H54 (cell line): ENCODE data around the gene CD248.

ENCODE experiments used
- DNase-seq: peaks from one replicate; pipeline ENCODE4 v3.0.0; 2011; ENCODE audit warnings: low spot score, mixed read lengths; ENCODE audit not compliant: insufficient read length
- FAIRE-seq: peaks from 3 replicates; lab custom pipeline; 2011; peaks lifted over from hg19 to GRCh38; lab: Jason Lieb, UNC
- POLR2A ChIP-seq: IDR thresholded peaks from 2 replicates; pipeline ENCODE4 v1.6.1; 2011; ENCODE audit warnings: low read depth, mild to moderate bottlenecking, low read length

The CD248 gene

DNA sequence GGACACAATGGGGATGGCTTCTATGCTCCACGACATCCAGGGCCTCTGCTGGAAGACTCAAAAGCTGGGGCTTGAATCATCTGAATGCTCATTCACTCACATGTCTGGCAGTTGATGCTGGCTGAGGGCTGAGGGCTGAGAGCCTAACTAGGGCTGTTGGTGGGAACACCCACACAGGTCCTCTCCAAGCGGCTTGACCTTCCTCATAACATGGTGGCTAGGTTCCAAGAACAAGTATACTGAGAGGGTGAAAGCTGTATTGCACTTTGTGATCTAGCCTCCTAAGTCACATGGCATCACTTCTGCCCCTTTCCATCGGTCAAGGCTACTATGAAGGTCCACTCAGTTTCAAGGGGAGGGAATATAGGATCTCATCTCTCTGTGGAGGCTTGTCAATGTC lies 17.7 kb downstream of the CD248 start:
- DNase-seq (no peak), FAIRE-seq (no peak)
- TF ChIP-seq POLR2A = no peak

DNA sequence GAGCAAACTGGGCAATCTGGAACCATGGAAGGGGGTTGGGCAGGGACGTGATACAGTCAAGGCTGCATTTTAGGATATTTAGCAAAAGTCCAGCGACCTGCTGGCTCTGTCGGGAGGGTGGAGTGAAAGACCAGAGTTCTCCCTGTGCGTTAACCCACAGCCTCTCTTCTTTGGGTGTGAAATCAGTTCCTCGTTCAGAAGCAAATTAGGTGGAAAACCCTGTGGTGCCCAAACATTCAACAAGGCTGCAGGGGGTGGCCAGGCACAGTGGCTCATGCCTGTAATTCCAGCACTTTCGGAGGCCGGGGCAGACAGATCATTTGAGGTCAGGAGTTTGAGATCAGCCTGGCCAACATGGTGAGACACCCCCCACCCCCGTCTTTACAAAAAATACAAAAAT lies 19.2 kb downstream of the CD248 start:
- DNase-seq (no peak), FAIRE-seq (no peak)
- TF ChIP-seq POLR2A = no peak

DNA sequence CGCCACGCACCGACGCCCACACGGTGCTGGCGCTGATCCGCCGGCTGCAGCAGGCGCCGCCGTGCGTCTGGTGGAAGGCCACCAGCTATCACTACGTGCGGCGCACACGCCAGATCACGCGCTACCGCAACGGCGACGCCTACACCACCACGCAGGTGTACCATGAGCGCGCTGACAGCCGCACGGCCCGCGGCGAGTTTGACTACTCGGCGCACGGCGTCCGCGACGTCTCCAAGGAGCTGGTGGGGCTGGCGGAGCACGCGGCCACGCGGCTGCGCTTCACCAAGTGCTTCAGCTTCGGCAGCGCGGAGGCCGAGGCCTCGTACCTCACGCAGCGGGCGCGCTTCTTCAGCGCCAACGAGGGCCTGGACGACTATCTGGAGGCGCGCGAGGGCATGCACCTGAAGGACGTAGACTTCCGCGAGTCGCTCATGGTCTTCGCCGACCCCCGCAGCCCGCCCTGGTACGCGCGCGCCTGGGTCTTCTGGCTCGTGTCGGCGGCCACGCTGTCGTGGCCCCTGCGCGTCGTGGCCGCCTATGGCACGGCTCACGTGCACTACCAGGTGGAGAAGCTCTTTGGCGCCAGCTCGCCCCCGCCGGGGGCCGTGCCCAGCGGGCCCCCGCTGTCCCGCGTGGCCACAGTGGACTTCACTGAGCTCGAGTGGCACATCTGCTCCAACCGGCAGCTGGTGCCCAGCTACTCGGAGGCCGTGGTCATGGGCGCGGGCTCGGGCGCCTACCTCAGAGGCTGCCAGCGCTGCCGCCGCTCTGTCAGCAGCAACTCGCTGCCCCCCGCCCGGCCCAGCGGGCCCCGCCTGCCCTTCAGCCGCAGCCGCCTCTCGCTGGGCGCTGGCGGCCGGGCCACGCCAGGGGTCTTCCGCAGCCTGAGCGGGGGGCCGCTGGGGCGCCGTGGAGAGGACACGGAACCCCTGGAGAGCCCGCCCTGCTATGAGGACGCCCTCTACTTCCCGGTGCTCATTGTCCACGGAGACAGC lies 21.9 kb downstream of the CD248 start:
- no peak for FAIRE-seq
- no peak for DNase-seq
- TF ChIP-seq POLR2A = no peak

GRCh38 chr11:66293777-66294625 lies 22.8 kb downstream of the CD248 start:
- no peak for TF ChIP-seq POLR2A
- FAIRE-seq = no peak
- no peak for DNase-seq

GRCh38 chr11:66293352-66293751 lies 23.5 kb downstream of the CD248 start:
- DNase-seq (no peak), FAIRE-seq (no peak)
- no peak for TF ChIP-seq POLR2A

GRCh38 chr11:66292543-66293332 lies 24.1 kb downstream of the CD248 start:
- no peak for FAIRE-seq

GRCh38 chr11:66291706-66292542 lies 24.9 kb downstream of the CD248 start, which contains the start of gene TMEM151A:
TSS of gene TMEM151A (plus strand) at chr11:66291894. CDS start at chr11:66292014, 120 bp downstream.
- FAIRE-seq = no peak
- no peak for TF ChIP-seq POLR2A
- DNase-seq = no peak

More at GRCh38 chr11:66292543-66293332, 24.1 kb downstream of the CD248 start:
- no peak for DNase-seq
- no peak for TF ChIP-seq POLR2A

DNA sequence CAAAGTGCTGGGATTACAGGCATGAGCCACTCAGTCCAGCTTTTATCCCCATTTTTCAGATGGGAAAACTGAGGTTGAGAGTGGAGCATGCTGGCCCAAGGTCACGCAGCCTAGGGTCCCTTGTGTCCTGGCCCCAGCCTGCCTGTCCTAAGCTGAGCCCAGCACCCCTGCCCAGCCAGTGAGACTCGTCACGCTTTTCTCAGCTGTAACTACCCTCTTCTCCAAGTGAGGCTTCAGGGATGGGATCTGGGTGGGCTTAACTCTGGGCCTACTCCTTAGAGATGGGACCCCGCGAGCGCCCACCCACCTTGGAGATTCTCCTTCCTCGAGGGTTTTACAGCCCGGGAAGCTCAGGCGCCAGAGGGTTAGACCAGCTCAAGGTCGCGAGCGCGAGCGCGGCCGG lies 25.5 kb downstream of the CD248 start:
- no peak for DNase-seq
- no peak for TF ChIP-seq POLR2A
- FAIRE-seq = no peak

- FAIRE-seq (no peak), DNase-seq (no peak)
- no peak for TF ChIP-seq POLR2A
Observed at GRCh38 chr11:66290330-66290621, 26.6 kb downstream of the CD248 start.

- no peak for FAIRE-seq
- DNase-seq = no peak
- no peak for TF ChIP-seq POLR2A
Observed at GRCh38 chr11:66289548-66290329, 27.1 kb downstream of the CD248 start.

DNA sequence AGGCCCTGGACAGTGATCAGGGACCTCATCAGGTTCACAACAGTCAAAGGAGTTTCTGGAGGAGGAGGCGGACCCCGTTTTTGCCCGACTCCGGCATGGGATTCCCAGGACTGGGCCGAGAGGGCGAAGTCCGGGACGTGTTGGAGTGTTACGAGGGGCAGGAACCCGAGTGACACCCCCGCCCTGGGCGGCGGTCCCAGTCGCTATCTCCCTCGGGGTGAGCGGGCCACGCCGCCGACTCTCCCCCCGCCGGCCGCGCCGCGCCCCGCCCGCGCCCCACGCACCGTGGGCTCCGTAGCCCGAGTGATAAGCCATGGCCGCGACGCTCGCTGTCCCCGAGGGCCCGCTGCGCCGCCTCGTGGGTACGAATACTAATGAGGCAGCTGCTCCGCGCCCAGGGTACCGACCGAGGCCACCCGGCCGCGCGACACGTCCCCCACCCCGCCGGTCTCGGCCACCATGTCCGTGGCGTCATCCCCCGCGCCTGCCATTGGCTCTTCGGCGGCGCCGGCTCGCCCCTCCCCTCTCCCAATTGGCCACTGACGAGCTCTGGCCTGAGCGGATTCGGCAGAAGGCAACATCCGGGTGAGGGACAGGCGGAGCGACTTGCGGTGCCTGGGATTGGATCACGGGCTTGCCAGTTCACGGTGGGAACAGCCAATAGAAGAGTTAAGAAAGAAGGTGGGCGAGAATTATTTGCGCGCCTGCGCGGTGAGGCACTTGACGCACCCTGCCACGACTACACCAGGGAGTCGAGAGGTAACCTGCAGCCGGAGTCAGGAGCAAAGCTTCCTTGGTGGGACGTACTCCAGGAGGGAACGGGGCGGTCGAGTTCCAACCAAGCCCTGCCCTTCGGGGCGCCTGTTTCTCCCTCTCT lies 27.9 kb downstream of the CD248 start, which contains the start of gene YIF1A:
Gene YIF1A, minus strand, starts transcription at position 473 of the 877 bp plus-strand sequence. Its CDS starts 158 bp downstream, at position 315.
- peak; percentile 95 for TF ChIP-seq POLR2A
- peak; percentile 15 for FAIRE-seq

More for the DNA sequence above, 27.9 kb downstream of the CD248 start, which contains the start of gene YIF1A:
- DNase-seq = peak; percentile 100
